Ovary (tissue), 9 donors: ENCODE results near the gene RPS6KL1. TPM values are rescaled to one million over a fixed set of nuclear protein-coding genes. Genes with fewer than 3 reads are reported as not detected.

Source experiments
- DNase-seq, 5 donors: peaks; one replicate each; pipeline ENCODE4 v3.0.0-alpha.2; 2019 to 2020
- H3K27ac ChIP-seq, 2 donors: fragments of 200-600 bp; one replicate each; pipeline versions ENCODE4 v1.5.1 to v1.8.0; 2019 to 2022
- H3K27me3 ChIP-seq: fragments of 200-600 bp; one replicate; pipeline ENCODE4 v1.8.0; 2022
- H3K36me3 ChIP-seq: fragments of 200-600 bp; sonication (generic); one replicate; pipeline ENCODE4 v1.5.1; 2019
- H3K4me1 ChIP-seq: one replicate; pipeline ENCODE4 v1.8.1; 2013; ENCODE audit warnings: mild to moderate bottlenecking, moderate library complexity; ENCODE audit not compliant: insufficient read depth
- H3K4me3 ChIP-seq: fragments of 200-600 bp; sonication (generic); one replicate; pipeline ENCODE4 v1.5.1; 2017
- H3K9me3 ChIP-seq, 2 donors: fragments of 200-600 bp in 1 of 2; sonication (generic) in 1 of 2; one replicate each; pipeline versions ENCODE4 v1.5.1 to v1.8.1; 2013 to 2019; ENCODE audit warnings: mild to moderate bottlenecking in 1 of 2, moderate library complexity in 1 of 2
- CTCF ChIP-seq, 3 donors: fragments of 450-650 bp in 2 of 3; fragments of 200-600 bp in 1 of 3; IDR thresholded peaks; one replicate each; pipeline versions ENCODE4 v1.5.1 to v1.8.0; 2016 to 2022; ENCODE audit warnings: antibody characterized with exemption in 3 of 3, mild to moderate bottlenecking in 1 of 3
- EP300 ChIP-seq: sonication (generic); formaldehyde crosslinking; IDR thresholded peaks from one replicate; pipeline ENCODE4 v1.6.1; 2017; ENCODE audit warnings: antibody characterized with exemption
- POLR2A ChIP-seq: fragments of 450-650 bp; IDR thresholded peaks from one replicate; pipeline ENCODE4 v1.6.1; 2017; ENCODE audit warnings: antibody characterized with exemption, mild to moderate bottlenecking, moderate library complexity
- WGBS, 3 donors: extraction: QIAGEN DNeasy Blood & Tissue Kit in 1 of 3; methylation state at CpG; one replicate each; pipeline versions ENCODE4 v1.1.5 to v1.1.7; 2013 to 2017; 5-methylcytosine and 5-hydroxymethylcytosine counted together
- intact Hi-C, 4 donors: fragments of 100-400 bp; cut with DNase I; formaldehyde crosslinking; loops; one replicate each; pipeline versions ENCODE4 v1.11.0 to v1.15.1; 2022 to 2023
- polyA plus RNA-seq, 2 donors: library from polyadenylated mRNA; stranded (reverse); fragments of 200-250 nt in 1 of 2; fragments of 350-450 nt in 1 of 2; fragmentation: Illumina TruSeq in 1 of 2; extraction: RNeasy Lipid Tissue Mini Kit (QIAGEN cat#74804) in 1 of 2; gene quantifications; one replicate each; pipeline ENCODE4 v1.2.3, GENCODE V29; 2013 to 2014
- total RNA-seq, 7 donors: library from RNA; depleted of rRNA in 2 of 7; stranded (reverse); fragments of >200 nt in 2 of 7; fragmentation: NEBNext Ultra II Directional in 3 of 7; extraction: Animal tissue kit (Norgen Biotek cat#: 25700) in 3 of 7; gene quantifications; one replicate each; pipeline versions ENCODE4 v1.1.0 to v1.2.4, GENCODE V29; 2016 to 2023
- donor health status: DM: no; HTN: no; CAD: no; lungs with moderate emphysema.
- donor health status: DM: no; HTN: no; CAD: no.
- donor health status: Bipolar disorder and iron deficiency.
- donor health status: DM: yes; HTN: yes; CAD: no.
- donor health status: DM: no; HTN: no; CAD: no.
- donor health status: DM: yes; HTN: yes; CAD: no.

Gene RPS6KL1
- total and polyA plus RNA-seq, 9 donors = 0.24 to 3.0 (median 1.7) TPM

GRCh38 chr14:74938531-74939495 lies 15.8 kb upstream of the RPS6KL1 start:
- Histone ChIP-seq H3K4me3 (no peak overlapping the region), H3K27me3 (no peaks in the 10 kb centered on the region), H3K4me1 (peaks cover 13% of the 10 kb centered on the region), H3K27ac (no peak overlapping the region), H3K9me3 (no peaks in the 10 kb centered on the region), H3K36me3 (no peaks in the 10 kb centered on the region)
- intact Hi-C loops = no loop called here
- whole genome bisulfite sequencing, 3 donors = 85 to 87% (median 86%) methylated on average over 10 of the region's 10 CpGs
- no peak for TF ChIP-seq CTCF (IDR thresholded peaks at IDR 0.05)
- TF ChIP-seq EP300 = no peak
- no peak for TF ChIP-seq POLR2A
- DNase-seq = no peak

- no peak for DNase-seq
- Histone ChIP-seq H3K9me3 (no peaks in the 10 kb centered on the region), H3K4me1 (peaks cover 14% of the 10 kb centered on the region), H3K27ac (no peak overlapping the region), H3K27me3 (no peaks in the 10 kb centered on the region), H3K4me3 (no peak overlapping the region), H3K36me3 (no peaks in the 10 kb centered on the region)
- WGBS, 3 donors = 88 to 95% (median 93%) methylated on average over 2 of the region's 2 CpGs
- intact Hi-C loops = no loop called here
- TF ChIP-seq POLR2A = no peak
These were observed 14.1 kb upstream of the RPS6KL1 start for GRCh38 chr14:74937171-74937570.

GRCh38 chr14:74936731-74937130 lies 13.7 kb upstream of the RPS6KL1 start:
- no peaks in the 10 kb centered on the region for H3K36me3 ChIP-seq
- H3K27ac ChIP-seq = no peak overlapping the region
- 93 to 95% (median 94%) methylated on average over 8 of the region's 8 CpGs for whole genome bisulfite sequencing, 3 donors
- DNase-seq = peak in 1 of 5 donors; percentile 3
- H3K9me3 ChIP-seq = no peaks in the 10 kb centered on the region
- no peak for TF ChIP-seq POLR2A
- TF ChIP-seq CTCF (IDR thresholded peaks at IDR 0.05) = no peak
- no peak for TF ChIP-seq EP300
- H3K4me3 ChIP-seq = no peak overlapping the region
- H3K4me1 ChIP-seq = peaks cover 14% of the 10 kb centered on the region
- H3K27me3 ChIP-seq = no peaks in the 10 kb centered on the region
- intact Hi-C loops = no loop called here

- DNase-seq = peak in 1 of 5 donors; percentile 12
- no peak overlapping the region for H3K4me3 ChIP-seq
- H3K27me3 ChIP-seq = no peaks in the 10 kb centered on the region
- no peaks in the 10 kb centered on the region for H3K36me3 ChIP-seq
- WGBS, 3 donors = 89 to 95% (median 94%) methylated on average over 11 of the region's 11 CpGs
- intact Hi-C loops = no loop called here
- H3K4me1 ChIP-seq = peaks cover 14% of the 10 kb centered on the region
- H3K27ac ChIP-seq = no peak overlapping the region
- H3K9me3 ChIP-seq = no peaks in the 10 kb centered on the region
- TF ChIP-seq POLR2A = no peak
- TF ChIP-seq EP300 = no peak
- no peak for TF ChIP-seq CTCF (IDR thresholded peaks at IDR 0.05)
These were observed 13.1 kb upstream of the RPS6KL1 start for GRCh38 chr14:74936151-74936550.

- H3K4me1 ChIP-seq = peaks cover 13% of the 10 kb centered on the region
- TF ChIP-seq EP300 (no peak), POLR2A (no peak), CTCF (IDR thresholded peaks at IDR 0.05) (no peak)
- no peak overlapping the region for H3K27ac ChIP-seq
- WGBS, 3 donors = 76 to 89% (median 77%) methylated on average over 9 of the region's 9 CpGs
- no peaks in the 10 kb centered on the region for H3K27me3 ChIP-seq
- DNase-seq = peak in 1 of 5 donors; percentile 26
- no peak overlapping the region for H3K4me3 ChIP-seq
- no peaks in the 10 kb centered on the region for H3K36me3 ChIP-seq
- intact Hi-C loops = no loop called here
- no peaks in the 10 kb centered on the region for H3K9me3 ChIP-seq
These were observed 12.3 kb upstream of the RPS6KL1 start for GRCh38 chr14:74935360-74935680.
